Femur (tissue), 1 donor: ENCODE data around the gene APBA3.

ENCODE experiments used
- DNase-seq: peaks from one replicate; pipeline ENCODE4 v3.0.0-alpha.2; 2017

APBA3 gene

GRCh38 chr19:3712663-3713611 is 48.6 kb downstream of the APBA3 start:
- no peak for DNase-seq

- DNase-seq, result no peak
Observed at GRCh38 chr19:3710265-3710812, 51.2 kb downstream of the APBA3 start.

- DNase-seq, result no peak
Observed at GRCh38 chr19:3708207-3708931, 53.1 kb downstream of the APBA3 start, which contains the start of gene TJP3. TSS of gene TJP3 (plus strand) at chr19:3708384. CDS start at chr19:3728433, 20,049 bp downstream.

- no peak for DNase-seq
Observed at GRCh38 chr19:3707868-3708206, 53.7 kb downstream of the APBA3 start.

- no peak for DNase-seq
Observed at GRCh38 chr19:3701200-3701599, 60.3 kb downstream of the APBA3 start.
